Kidney tubule cell (primary cell): Measurements from ENCODE around the gene SOD3.

Experiments used
- DNase-seq: peaks from one replicate; pipeline ENCODE4 v3.0.0-alpha.2; 2018; ENCODE audit warnings: low spot score

SOD3 gene

DNA sequence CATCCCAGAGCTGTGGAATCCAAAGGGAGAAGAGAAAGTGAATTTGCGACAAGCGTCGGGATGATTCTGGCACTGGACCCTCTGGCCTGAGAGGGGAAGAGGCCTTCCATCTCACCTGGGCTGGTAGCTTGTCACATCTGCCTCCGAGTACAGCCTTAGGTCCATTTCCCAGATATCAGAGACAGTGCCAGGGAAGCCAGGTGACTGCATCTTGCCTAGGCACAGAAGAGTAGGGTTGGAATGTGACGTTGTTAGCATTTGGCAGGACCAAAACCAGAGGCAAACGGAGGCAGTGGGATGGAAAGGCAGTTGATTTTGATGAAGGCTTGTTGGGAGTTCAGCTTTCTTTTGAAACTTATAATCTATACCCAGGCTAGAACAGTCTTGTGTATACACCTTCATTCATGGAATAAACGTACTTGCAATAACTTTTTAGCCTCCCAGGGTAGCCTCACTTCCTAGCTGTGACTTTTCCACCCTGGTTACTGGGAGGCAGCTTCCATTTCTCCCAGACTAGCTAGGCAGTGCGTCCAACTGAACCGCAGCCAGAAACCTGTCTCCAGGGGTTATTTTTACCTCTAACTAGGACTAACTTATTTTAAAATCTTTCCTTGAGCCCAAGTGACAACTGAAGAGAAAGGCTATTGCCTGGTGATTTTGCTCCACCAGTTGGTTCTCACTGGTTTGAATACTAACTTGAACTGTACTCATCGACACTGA is 5.9 kb downstream of the SOD3 start:
- DNase-seq: no peak

DNA sequence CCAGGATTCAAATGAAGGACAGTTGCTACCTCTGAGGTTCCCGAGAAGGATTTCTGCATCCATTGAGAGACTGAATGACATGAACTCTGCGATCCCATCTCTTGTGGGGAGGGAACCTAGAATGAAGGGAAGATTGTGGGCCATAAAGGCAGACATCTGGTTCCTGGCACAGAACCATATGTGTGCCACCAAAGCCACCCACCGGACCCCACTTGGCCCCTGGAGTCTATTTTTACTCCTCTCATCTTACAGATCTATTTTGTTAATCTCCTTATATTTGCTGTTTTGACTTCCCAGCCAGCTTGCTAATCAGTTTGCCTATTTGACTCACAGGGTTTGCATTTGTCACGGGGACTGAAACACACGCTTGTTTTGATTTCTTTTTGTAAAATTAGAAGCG is 7.3 kb downstream of the SOD3 start:
- no peak for DNase-seq

DNA sequence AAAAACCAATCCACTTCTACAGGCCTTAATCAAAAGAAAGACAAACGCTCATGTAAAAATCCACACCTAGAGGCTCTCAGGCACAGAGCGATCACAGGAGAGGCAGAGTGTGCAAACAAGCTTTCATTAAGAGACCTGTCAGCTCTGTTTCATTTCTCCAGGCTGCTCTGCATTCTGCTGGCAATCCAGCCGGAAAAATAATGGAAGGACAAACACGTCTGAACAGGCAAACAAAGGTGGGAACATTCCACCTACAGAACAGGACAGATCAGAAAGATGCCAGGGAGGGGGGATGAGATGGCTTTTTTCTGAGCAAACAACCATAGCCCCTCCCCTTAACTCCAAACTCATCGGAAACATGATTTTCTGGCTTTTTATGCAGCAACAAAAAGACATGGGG is 9.7 kb downstream of the SOD3 start:
- no peak for DNase-seq

DNA sequence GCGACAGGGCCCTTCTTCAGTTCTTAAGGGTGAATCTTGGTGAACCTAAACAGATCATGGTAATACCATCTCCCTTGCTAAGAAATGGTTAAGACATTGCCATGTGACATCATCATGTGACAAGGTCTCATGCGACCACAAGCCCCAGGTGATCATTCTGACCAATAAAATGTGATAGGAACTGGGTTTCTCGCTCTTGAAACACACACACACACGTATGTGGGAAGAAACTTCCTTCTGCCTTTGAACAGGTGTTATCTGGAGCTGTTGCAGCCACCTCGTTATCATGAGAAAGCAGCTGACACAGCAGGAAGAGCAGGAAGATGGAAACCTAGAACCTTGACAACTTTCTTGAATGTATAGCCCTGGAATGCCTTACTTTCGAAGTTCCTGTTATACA is 10.2 kb downstream of the SOD3 start:
- no peak for DNase-seq

DNA sequence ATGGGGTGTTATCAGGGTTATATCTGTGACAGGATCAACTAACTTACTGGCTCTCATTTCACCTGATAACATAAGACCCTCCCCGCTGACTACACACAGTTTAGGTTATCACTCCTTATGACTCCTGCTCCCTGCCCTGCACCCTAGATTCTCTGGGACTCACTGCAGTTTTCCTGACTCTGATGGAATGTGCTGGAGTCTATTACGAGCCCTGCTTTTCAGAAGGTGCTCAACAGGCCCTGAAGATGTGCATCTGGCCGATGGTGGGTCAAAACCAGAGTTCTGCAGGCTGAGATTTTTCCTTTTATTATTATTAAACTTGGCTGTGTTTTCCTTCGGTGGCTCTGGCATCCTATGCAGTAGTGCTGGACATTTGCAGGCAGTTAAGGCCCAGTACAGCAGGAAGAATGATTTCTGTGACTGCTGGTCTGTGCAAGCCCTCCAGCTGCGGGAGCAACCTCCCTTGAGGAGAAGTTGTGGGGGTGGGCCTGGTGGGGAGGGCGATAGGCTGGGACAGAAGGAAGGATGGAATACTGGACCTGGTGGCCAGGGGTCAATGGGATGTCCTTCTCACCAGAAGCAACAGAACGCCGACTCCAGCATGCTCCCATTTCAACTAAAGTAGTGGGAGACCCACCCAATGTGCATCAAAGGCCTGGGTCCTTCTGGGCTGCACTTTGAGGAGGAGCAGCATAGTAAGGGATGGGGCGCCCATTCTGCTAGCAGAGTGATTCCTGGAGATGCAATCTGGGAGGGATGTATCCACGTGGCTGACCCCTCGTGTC is 11.0 kb downstream of the SOD3 start:
- DNase-seq: no peak

DNA sequence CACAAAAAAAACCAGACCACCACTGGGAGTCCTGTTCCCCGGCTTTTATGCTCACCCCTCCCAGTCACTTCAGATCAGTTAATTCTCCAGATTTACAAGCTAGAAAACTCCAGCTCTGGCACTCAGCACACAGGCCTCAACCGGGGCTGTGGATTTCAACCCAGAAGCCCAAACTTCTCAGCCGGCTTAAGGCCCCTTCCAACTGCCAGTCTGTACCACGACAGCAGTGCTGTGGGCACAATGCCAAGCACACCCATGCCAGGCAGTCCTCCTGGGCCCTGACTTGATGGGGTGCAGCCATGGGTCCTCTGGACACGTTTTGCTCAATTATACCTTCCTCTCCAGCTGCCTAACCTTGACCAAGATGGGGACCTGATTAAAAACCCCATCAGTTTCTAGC is 12.2 kb downstream of the SOD3 start:
- no peak for DNase-seq

DNA sequence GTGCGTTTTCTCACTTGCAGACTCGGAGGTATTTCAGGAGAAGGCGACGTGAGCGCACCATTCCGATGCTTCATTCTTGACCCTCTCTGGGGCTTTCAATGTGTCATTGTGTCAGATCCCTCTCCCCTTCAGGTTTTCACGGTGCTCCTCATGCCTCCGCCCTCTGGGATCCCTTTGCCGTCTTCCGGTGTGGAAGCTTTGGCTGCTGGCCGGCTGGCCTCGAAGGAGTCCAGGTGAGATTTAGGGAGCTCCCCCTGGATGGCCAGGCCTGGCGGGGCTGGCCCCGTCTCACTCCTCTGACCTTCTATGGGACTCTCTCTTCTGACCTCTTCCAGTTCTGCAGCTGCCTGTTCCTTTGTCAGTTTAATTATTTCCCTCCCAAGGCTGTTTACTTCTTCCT is 12.9 kb downstream of the SOD3 start:
- no peak for DNase-seq

DNA sequence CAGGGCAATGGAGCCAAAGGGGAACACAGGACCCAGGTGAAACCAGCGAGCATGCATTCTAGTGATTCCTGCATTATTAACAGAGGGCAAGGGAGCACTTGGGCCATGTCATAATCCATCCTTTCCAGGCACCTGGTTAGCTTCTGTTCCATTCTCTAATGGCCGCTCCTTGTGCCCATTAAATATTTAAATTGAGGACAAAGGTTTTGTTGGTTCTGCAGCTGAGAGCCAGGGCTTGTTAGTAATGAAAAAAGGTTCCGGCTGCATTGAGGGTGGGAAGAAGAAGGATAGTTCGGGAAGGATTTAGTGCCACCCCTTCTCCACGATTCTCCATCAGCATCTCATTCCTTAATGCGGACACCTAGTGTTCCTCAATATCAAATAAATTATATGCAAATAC is 13.6 kb downstream of the SOD3 start:
- no peak for DNase-seq

DNA sequence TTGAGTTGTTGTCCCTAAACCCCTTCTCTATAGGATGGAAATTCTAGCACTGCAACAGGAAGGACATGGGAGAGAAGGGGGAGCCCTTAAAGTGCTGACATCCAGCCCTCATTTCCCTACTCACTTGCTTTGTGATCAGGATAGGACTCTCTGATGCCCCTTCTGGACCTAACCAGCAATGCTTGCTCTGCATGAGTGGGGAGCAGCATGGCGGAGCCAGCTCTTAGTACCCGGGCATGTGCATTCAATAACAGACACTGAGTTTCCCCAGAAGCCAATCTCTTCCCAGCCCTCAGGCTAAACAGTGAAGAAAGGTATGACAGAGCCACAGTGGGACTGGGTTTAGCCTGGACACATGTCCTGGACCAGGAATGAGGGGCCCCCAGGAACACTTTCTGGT is 14.0 kb downstream of the SOD3 start:
- no peak for DNase-seq

DNA sequence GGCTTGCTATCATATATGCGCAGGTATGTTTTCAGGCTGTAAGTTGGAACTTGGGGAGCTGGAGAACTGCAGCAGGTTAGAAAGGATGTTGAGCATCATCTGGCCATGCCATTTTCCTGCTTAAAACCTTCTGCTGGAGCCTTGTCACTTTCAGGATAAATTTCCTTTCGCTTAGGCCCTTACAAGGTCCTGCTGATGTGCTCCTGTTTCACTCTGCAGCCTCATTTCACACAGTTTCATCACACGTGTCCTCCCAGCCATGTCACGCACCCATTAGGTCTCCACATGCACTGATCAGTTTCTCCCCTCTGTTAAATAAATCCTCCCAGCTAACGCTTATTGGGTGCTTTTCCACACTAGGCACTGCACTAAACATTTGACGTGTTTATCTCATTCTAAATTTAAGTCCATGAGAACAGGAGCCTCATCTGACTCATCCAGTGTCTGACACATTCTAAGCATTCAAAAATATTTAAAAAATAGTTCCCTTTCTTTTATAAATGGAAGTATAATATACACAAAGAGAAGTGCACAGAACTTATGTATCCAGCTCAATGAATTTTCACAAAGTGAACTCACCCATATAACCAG is 14.5 kb downstream of the SOD3 start:
- no peak for DNase-seq

DNA sequence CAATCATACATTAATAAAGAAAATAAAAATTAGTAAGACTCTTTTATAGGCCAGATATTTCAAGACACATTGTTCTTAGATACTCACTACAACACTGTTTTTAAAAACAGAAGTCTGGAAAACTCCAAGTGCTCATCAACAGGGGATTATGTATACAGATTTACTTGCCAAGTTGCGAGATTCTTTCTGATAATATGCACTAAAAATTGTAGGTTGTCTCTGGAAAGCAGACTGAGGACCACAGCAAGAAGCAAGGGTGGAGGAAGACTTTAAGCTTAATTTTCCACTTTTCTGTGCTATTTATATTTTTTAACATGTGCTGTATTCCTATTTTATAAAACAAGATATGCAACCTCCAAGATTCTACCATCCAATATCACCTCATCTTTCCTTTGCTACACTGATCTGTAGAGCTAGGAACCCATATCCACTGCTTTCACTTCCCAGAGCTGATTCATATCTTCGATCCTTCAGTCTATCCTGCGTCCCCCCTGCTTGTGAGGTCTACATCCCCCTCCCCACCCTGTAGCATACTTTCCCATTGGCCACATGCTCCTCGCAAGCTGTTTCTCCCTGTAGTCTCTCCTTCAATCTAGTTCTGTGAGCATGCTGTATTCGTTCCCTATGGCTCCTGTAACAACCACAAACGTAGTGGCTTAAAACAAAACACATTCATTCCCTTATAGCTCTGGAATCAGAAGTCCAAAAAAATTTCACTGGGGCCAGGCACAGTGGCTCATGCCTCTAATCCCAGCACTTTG is 15.7 kb downstream of the SOD3 start:
- no peak for DNase-seq

DNA sequence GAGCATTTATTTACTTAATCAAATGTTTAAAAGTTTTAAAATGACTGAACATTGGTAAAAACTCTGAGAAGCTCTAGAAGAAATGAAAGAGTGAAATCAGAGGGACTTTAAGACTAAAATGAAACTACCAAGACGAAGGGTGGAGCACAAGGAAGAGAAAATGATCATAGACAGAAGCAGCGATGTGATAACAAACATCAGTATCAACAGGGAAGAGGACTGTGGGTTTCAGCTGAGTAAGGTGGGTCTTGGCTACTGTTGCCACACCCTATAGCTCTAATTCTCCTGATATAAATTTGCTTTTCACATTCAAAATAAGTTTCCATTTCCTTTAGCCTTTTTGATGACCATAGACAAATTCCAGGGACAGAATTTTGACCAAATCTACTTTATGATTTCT is 18.4 kb downstream of the SOD3 start:
- no peak for DNase-seq

DNA sequence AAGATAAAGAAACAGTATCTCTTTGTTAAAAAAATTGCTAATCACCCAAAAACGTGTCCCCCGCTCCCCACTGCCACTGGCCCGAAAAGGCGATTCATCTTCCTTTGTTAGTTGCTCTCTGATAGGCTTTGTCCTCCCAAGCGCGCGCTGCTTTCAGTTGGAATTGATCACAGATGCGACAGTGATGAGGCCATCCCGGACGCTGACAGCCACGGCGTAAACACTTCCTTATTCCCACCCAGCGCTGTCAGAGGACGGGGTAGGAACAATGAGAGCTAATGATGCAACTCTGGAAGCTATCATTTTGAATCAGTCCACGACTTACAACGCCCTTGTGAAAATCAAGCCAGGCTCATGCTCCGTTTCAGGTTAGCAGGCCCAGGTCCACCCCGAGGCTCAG is 21.4 kb downstream of the SOD3 start:
- no peak for DNase-seq

DNA sequence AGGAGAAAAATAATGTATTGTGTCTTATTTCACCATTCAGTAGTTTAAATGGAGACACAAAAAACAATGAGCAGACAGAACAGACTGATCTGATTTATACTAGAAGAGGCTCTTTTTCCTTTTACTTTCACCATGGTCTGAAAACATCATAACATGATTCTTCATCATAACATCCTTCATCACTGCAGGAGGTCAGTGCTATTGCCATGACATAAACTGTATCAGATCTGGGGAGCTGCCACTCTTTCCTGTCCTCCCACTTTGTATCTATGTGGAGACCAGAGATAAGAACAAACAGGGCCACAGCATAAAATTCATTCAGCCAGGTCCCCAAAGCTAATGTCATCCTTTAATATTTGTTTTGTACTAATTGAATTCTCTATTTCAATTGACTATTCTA is 25.2 kb downstream of the SOD3 start:
- no peak for DNase-seq

DNA sequence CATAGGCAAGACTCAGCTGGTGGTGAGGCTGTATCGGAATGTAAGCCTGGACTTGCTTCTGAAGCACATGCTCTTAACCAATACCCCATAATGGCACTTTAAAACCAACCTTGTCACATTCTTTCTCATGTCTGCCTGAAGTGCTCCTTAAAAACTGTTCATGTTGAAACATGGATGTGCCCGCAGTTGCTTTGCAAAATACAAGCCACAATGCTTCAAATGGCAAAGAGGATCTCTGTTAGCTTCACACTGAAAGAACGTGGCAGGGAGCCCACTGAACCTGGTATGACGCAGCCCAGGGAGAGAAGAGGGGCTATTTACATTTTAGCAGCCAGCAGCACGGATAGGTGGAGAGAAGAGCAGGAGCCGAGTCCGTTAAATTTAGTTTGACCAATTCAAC is 29.3 kb downstream of the SOD3 start:
- no peak for DNase-seq

DNA sequence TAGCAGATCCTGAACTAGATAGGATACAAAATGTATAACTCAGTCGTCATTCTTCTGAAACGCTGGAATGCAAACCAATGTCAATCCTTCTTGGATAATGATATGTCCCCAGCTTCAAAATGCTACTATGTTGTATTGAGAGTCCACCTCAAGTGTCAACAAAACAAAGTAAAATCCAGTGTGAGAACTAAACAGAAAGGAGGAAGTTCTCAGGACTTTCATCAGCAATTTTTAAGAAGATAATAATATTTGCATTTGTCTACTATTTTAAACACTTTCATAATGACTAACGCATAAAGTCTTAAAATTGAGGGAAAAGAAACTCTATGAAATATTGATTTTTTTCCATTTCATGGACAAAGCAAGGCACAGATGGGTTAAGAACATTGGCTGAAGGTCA is 36.3 kb downstream of the SOD3 start:
- no peak for DNase-seq

DNA sequence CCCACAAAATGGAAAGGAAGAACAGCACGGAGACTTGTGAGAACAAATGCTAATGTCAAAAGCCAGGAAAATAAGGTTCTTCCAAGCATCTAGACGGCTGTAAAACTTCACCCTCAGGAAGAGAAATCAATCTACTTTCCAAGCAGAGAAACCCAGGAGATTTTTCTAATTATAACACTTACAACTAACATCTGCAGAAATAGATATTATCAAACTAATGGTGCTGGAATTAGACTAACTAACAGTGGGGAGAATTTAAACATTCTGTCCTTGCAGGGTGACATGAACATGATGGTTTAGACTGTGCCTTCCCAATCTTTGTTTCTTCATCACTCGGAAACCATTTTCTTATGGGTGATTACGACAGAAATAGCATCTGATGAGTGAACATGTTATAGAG is 40.3 kb downstream of the SOD3 start:
- no peak for DNase-seq

DNA sequence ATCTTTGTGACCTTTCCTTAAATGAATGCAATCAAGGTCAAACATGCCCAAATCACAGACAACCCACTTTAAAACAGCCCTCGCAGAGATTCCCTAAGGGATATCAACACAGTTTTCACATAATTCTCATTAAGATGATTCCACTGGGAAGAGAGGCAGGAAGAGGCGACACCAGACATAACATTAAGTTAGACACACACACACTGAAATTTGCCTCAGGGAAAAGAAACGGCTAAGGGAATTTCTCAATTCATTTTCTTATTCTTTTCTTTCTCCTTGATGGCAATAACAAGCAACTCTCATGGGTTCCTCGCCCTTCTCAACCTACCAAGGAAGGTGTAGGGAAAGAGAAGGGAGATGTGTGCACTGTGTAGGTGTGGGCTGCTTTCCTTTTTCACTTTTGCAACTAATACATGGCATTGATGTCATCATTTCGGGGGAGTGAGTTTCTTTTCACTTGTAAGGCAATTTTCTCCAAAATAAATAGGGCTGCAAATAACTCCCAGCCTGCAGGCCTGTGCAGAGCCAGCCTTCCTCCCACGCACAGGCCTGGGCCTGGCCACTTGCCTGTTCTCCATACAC is 41.4 kb downstream of the SOD3 start:
- DNase-seq: no peak

DNA sequence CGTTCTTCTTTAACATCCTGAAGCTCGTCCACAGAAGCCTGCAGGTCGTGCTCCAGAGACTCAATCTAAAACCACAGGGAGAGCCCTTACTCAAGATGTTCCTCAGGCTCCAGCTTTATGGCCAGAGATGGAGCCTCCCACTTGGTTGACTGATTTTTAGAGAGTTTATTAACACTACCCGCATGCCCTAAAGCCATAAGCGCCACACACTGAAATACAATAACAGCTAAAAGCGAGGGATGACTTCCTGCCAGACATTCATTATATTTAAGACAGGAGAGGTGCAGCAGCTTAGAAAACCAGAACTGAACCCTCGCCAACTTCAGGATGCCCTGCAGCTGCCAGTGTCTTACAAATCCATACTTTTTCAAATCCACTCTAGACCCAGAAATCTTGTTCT is 42.0 kb downstream of the SOD3 start:
- DNase-seq: no peak

DNA sequence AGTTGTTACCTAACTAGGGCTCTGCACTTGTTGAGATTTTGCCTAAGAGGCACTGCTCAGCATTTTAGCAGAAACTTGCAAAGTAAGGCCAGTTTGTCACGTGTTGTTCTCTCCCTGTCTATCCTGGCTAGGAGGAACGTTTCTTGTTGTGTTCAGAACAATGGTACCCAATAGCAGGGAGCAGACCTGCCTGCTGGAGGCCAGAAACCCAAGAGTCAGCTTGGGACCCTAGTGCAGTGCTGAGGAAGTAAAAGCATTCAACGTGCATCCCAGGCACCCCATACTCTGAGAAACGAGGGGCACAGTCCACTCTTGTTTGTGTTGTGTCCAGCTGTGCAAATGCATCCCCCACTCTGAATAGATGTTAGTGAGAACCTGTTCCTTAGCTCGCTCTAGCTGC is 42.4 kb downstream of the SOD3 start:
- DNase-seq: no peak

DNA sequence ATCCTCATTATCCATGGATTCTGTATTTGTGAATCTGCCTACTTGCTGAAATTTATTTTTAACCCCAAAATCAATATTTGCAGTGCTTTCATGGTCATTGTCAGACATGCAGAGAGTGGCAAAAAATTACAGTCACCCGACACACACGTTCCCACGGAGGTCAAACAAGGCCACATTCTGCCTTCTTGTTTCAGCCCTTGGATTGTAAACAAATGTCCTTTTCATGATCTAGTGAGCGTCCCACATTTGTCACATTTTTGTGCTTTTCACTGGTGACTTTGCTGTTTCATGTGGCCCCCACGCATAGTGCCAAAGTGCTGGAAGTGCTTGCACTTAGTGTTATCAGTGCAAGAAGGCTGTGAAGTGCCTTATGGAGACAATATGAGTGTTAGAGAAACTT is 45.0 kb downstream of the SOD3 start:
- DNase-seq: no peak

DNA sequence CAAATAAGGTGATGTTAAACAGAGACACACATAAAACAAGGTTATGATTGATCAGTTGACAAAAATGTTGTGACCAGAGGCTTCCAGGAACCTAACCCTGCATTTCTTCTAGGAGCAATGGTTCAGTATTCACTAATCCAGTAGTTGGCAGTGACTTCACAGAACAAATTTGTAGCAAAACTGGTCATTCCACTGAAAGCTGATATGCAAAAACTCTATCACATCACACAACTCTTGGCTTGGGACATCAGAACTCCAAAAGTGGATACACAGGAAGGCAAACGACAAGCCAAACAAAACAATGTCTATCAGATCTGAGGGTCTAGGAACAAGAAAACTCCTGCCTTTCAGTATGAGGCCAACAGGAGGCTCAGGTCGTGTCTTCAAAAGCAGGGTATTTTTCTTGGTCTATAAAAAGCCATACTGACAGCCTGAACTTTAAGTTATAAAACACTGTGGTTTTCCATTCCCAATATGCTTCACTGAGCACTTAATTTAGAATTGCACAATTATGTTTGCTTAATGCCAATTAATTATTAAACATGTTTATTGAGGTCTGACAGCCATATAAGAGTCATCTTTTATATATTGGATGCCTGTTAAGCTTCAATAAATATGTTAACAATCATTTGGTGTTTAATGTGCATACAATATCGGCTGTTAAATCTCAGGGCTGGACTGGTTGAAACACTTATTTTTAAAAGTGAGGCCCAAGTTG is 45.6 kb downstream of the SOD3 start:
- peak; percentile 30 for DNase-seq
